CD8-positive, alpha-beta memory T cell (primary cell): ENCODE data around the gene EFCAB5. TPM values are rescaled to one million over a fixed set of nuclear protein-coding genes. Genes with fewer than 3 reads are reported as not detected.
"Not testable (repeated sequence)": the region's sequence is repeated elsewhere in the genome, so short reads cannot be mapped to it uniquely, and the experiment has no call there.

Source experiments
- CTCF ChIA-PET: fragments of 350-600 bp; sonication (Branson Sonifier 250); formaldehyde crosslinking; loops from one replicate; lab custom pipeline; 2021; ENCODE audit warnings: antibody characterized with exemption; lab: Charles Lee
- POLR2A ChIA-PET: fragments of 350-600 bp; sonication (Branson Sonifier 250); formaldehyde crosslinking; loops from one replicate; lab custom pipeline; 2021; ENCODE audit warnings: antibody characterized with exemption; lab: Charles Lee
- DNase-seq, 5 donors: peaks; one replicate each; pipeline versions ENCODE4 v3.0.0 to v3.0.0-alpha.2; 2020 to 2022; ENCODE audit warnings: mixed read lengths in 1 of 5
- H3K27ac ChIP-seq: one replicate; pipeline ENCODE4 v1.7.0; 2013; ENCODE audit warnings: low read depth, mild to moderate bottlenecking, low read length, moderate library complexity
- H3K27me3 ChIP-seq: 2 replicates; pipeline ENCODE4 v1.7.0; 2013; ENCODE audit warnings: low read length, mild to moderate bottlenecking; ENCODE audit not compliant: insufficient read depth, poor library complexity, severe bottlenecking
- H3K36me3 ChIP-seq: 2 replicates; pipeline ENCODE4 v1.7.0; 2013; ENCODE audit warnings: mild to moderate bottlenecking, low read length, moderate library complexity; ENCODE audit not compliant: insufficient read depth
- H3K4me1 ChIP-seq: 2 replicates; pipeline ENCODE4 v1.7.0; 2013; ENCODE audit warnings: mild to moderate bottlenecking, low read length, moderate library complexity; ENCODE audit not compliant: insufficient read depth
- H3K4me3 ChIP-seq: 2 replicates; pipeline ENCODE4 v1.7.0; 2013; ENCODE audit warnings: mild to moderate bottlenecking, low read length
- H3K9me3 ChIP-seq: 2 replicates; pipeline ENCODE4 v1.7.0; 2013; ENCODE audit warnings: mild to moderate bottlenecking, low read length
- H3K27ac Mint-ChIP-seq, 8 donors: one replicate each; pipeline ENCODE4 v1.8.0; 2020 to 2021; ENCODE audit warnings: mixed read lengths in 8 of 8, mild to moderate bottlenecking in 6 of 8, inconsistent platforms in 3 of 8, moderate library complexity in 3 of 8
- H3K27me3 Mint-ChIP-seq, 2 donors: one replicate each; pipeline ENCODE4 v1.8.0; 2020 to 2021; ENCODE audit warnings: mixed read lengths in 2 of 2, mild to moderate bottlenecking in 1 of 2, moderate library complexity in 1 of 2
- H3K36me3 Mint-ChIP-seq, 3 donors: one replicate each; pipeline ENCODE4 v1.8.0; 2020 to 2021; ENCODE audit warnings: mixed read lengths in 3 of 3, inconsistent platforms in 1 of 3, mild to moderate bottlenecking in 1 of 3
- H3K4me1 Mint-ChIP-seq, 3 donors: one replicate each; pipeline ENCODE4 v1.8.0; 2020 to 2021; ENCODE audit warnings: mixed read lengths in 3 of 3, inconsistent platforms in 1 of 3, mild to moderate bottlenecking in 1 of 3
- H3K4me3 Mint-ChIP-seq, 7 donors: one replicate each; pipeline ENCODE4 v1.8.0; 2020 to 2021; ENCODE audit warnings: mixed read lengths in 7 of 7, mild to moderate bottlenecking in 6 of 7, moderate library complexity in 4 of 7, inconsistent platforms in 2 of 7
- H3K9me3 Mint-ChIP-seq, 5 donors: one replicate each; pipeline ENCODE4 v1.8.0; 2020 to 2022; ENCODE audit warnings: mixed read lengths in 5 of 5, mild to moderate bottlenecking in 3 of 5, moderate library complexity in 2 of 5, inconsistent platforms in 1 of 5
- polyA plus RNA-seq: library from polyadenylated mRNA; unstranded; fragments of 300-500 nt; fragmentation: Illumina TruSeq; gene quantifications from one replicate; pipeline ENCODE4 v1.2.3, GENCODE V29; 2021
- total RNA-seq, 2 experiments: library from RNA; stranded (reverse); gene quantifications; one replicate each; pipeline ENCODE4 v1.2.3, GENCODE V29; 2021

The EFCAB5 gene
- total and polyA plus RNA-seq, 3 experiments from 2014 or later: 0.58 to 1.2 (median 0.84) TPM

DNA sequence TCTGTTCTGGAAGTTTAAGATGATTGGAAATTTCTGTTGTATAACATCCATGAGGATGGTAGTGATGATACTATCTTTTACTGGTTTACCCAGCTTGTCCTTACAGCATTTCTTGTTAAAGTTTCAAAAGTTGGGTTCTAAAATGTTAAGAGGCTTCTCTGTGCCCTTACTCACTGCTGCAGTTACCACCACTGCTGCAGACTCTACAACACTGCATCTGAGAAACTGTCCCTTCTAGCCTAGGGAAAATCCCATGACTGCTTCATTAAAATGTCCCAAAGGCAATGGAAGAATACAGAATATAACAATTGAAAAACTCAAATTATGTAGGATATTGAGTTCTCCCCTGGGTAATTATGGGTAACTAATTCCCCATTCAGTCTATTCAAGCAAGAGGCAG lies 171.4 kb downstream of the EFCAB5 start:
- H3K36me3 ChIP-seq: no peaks in the 10 kb centered on the region
- peaks cover 2 to 9% (median 4%) of the 10 kb centered on the region in 3 donors for H3K36me3 Mint-ChIP-seq
- no peak overlapping the region for H3K4me3 ChIP-seq
- H3K4me3 Mint-ChIP-seq: peak overlapping the region in 1 of 7 donors; percentile 77
- no peak overlapping the region for H3K27ac ChIP-seq
- DNase-seq: no peak
- ChIA-PET POLR2A (no interaction called here), CTCF (interaction anchor here (1.6 to 3.7 kb wide), 4 partner anchors 7 to 20 kb away, joined by 4 to 34 read pairs (median 8); no protein-coding TSS in a partner anchor)
- H3K27me3 ChIP-seq: no peaks in the 10 kb centered on the region
- peaks cover 5% of the 10 kb centered on the region for H3K4me1 ChIP-seq
- H3K9me3 ChIP-seq: no peaks in the 10 kb centered on the region
- peaks cover 14 to 19% (median 16%) of the 10 kb centered on the region in 3 donors for H3K4me1 Mint-ChIP-seq
- peaks cover 1 to 3% of the 10 kb centered on the region in 2 donors for H3K27me3 Mint-ChIP-seq
- no peaks in the 10 kb centered on the region for H3K9me3 Mint-ChIP-seq
- H3K27ac Mint-ChIP-seq: no peak overlapping the region

DNA sequence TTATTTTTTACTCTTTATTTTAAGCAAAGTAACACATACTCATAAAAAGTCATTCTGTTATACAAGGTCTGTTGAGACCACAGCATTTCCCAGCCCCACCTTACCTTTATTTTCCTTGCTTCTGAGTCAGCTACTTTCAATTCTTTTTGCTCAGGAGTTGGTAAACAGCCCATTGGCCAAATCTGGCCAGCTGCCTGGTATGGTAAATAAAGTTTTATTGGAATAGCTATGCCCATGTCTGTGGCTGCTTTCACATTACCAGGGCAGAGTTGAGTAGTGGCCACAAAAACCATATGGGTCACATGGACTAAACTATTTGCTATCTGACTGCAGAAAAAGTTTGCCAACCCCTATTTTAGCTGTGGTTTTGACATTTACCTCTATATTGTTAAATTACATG lies 171.8 kb downstream of the EFCAB5 start:
- no peaks in the 10 kb centered on the region for H3K9me3 ChIP-seq
- H3K36me3 ChIP-seq: no peaks in the 10 kb centered on the region
- H3K4me3 ChIP-seq: no peak overlapping the region
- Mint-ChIP-seq H3K27ac (no peak overlapping the region), H3K9me3 (no peaks in the 10 kb centered on the region), H3K27me3 (peaks cover 1 to 3% of the 10 kb centered on the region in 2 donors), H3K4me3 (no peak overlapping the region), H3K36me3 (peaks cover 2 to 9% (median 4%) of the 10 kb centered on the region in 3 donors), H3K4me1 (peaks cover 18 to 23% (median 20%) of the 10 kb centered on the region in 3 donors)
- H3K4me1 ChIP-seq: peaks cover 9% of the 10 kb centered on the region
- CTCF ChIA-PET: interaction anchor here (1.6 to 3.7 kb wide), 3 partner anchors 8 to 20 kb away, joined by 6 to 34 read pairs (median 9); no protein-coding TSS in a partner anchor
- no peak for DNase-seq
- no peak overlapping the region for H3K27ac ChIP-seq
- H3K27me3 ChIP-seq: no peaks in the 10 kb centered on the region
- POLR2A ChIA-PET: no interaction called here

DNA sequence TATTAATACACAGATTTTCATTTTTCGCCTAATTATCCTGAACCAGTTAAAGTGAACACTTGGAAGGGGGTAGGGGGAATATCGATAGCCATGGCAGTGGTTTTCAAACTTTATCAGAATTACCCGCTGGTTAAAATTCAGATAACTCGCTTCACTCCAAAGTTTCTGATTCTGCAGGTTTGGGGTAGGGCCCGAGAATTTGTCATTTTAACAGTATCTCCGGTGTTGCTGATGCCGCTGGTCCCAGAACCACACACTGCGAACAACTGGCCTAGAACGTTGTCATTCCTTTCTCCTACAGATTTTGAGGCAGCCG lies 174.9 kb downstream of the EFCAB5 start:
- Mint-ChIP-seq H3K9me3 (no peaks in the 10 kb centered on the region), H3K4me1 (peaks cover 38 to 48% (median 46%) of the 10 kb centered on the region in 3 donors), H3K27ac (peak overlapping the region; percentile 94 to 100 (median 98)), H3K36me3 (peaks cover 4 to 25% (median 8%) of the 10 kb centered on the region in 3 donors), H3K4me3 (peak overlapping the region; percentile 96 to 99 (median 98)), H3K27me3 (peaks cover 0 to 1% of the 10 kb centered on the region in 2 donors)
- H3K27me3 ChIP-seq: no peaks in the 10 kb centered on the region
- H3K27ac ChIP-seq: peak overlapping the region; percentile 99
- H3K36me3 ChIP-seq: no peaks in the 10 kb centered on the region
- H3K9me3 ChIP-seq: no peaks in the 10 kb centered on the region
- DNase-seq: no peak
- POLR2A ChIA-PET: interaction anchor here (0.6 kb wide), 1 partner anchor 1764 kb away, joined by 4 read pairs; no protein-coding TSS in a partner anchor
- CTCF ChIA-PET: interaction anchor here (3.7 kb wide), 1 partner anchor 11 kb away, joined by 34 read pairs; no protein-coding TSS in a partner anchor
- peaks cover 20% of the 10 kb centered on the region for H3K4me1 ChIP-seq
- peak overlapping the region; percentile 98 for H3K4me3 ChIP-seq

DNA sequence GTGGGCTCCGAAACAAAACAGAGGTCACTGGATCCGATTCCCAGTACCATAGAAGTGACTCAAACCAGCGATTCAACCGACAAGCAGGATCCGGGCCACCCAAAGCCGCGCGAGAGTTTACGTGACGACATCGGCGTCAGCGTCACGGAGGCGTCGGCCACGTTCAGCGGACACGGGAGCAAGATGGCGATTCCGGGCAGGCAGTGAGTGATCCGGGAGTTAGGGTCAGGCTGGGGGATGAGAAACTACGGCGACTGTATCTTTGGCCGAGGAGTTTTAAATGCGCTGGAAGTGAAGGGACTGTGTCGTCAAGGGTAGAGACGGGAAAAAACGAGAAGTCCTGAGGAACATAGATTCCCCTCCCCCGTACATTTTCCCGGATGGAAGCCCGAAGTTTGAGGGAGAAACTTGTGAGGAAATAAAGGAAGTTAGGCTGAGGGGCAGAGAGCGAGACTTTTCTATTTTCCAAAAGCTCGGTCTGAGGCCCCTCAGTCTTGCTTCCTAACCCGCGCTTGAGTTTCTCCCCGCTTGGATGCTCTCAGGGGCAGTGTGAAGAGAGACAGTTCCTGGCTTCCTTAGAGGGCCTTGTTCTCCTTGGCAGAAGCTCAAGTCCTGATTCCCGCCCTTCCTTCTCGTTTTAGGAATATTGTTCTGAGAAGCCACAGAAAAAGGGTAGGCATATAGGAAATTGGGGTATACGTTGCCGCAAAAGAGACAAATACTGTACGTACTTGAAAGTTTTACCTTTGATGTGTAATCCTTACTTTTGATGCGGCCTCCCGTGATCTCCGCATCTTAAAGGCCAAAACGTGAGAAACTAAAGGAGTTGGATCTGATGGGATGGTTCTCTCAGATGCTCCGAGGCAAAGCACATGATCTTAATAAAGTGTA lies 175.5 kb downstream of the EFCAB5 start, which contains the start of gene NSRP1:
NSRP1 (plus strand) TSS at position 156 of the 891 bp plus-strand sequence; CDS start at position 184, 28 bp downstream.
- peaks cover 41 to 53% (median 50%) of the 10 kb centered on the region in 3 donors for H3K4me1 Mint-ChIP-seq

DNA sequence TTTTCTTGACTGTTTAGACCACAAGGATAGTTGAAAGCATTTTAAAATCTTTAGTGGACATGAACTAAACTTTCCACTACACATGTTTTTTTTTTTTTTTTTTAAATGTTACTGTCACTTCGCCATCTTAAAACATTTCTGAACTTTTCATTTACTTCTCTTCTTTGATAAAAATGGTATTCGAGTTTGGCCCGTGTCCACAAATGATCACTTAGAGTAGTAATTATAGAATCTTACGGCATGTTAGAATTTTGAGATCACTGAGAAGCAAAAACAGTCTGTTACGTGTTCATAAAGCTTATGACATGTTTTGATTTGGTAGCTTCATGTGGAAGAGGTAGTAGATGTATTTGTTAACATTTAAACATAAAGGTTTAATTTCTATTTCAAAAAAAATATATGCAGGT lies 176.2 kb downstream of the EFCAB5 start:
- peak overlapping the region; percentile 96 to 99 (median 98) for H3K4me3 Mint-ChIP-seq
- H3K27ac Mint-ChIP-seq: peak overlapping the region; percentile 94 to 100 (median 98)
- peaks cover 45 to 57% (median 57%) of the 10 kb centered on the region in 3 donors for H3K4me1 Mint-ChIP-seq
- H3K9me3 ChIP-seq: no peaks in the 10 kb centered on the region
- peak overlapping the region; percentile 98 for H3K4me3 ChIP-seq
- no peaks in the 10 kb centered on the region for H3K27me3 ChIP-seq
- ChIA-PET POLR2A (interaction anchor here (0.5 to 1.0 kb wide), 4 partner anchors 11 to 465 kb away, joined by 3 to 7 read pairs (median 6); no protein-coding TSS in a partner anchor), CTCF (interaction anchor here (0.7 to 3.0 kb wide), 3 partner anchors 13 to 223 kb away, joined by 4 to 24 read pairs (median 7); no protein-coding TSS in a partner anchor)
- H3K27ac ChIP-seq: peak overlapping the region; percentile 99
- peaks cover 20% of the 10 kb centered on the region for H3K4me1 ChIP-seq
- DNase-seq: no peak
- no peaks in the 10 kb centered on the region for H3K9me3 Mint-ChIP-seq
- H3K36me3 ChIP-seq: no peaks in the 10 kb centered on the region
- H3K36me3 Mint-ChIP-seq: peaks cover 4 to 33% (median 9%) of the 10 kb centered on the region in 3 donors
- H3K27me3 Mint-ChIP-seq: peaks cover 0 to 1% of the 10 kb centered on the region in 2 donors

More for the DNA sequence above, 175.5 kb downstream of the EFCAB5 start, which contains the start of gene NSRP1:
- no peaks in the 10 kb centered on the region for H3K36me3 ChIP-seq
- Mint-ChIP-seq H3K27me3 (peaks cover 0 to 1% of the 10 kb centered on the region in 2 donors), H3K27ac (peak within 1 kb of the TSS; percentile 94 to 100 (median 98)), H3K36me3 (peaks cover 4 to 28% (median 9%) of the 10 kb centered on the region in 3 donors), H3K9me3 (no peaks in the 10 kb centered on the region), H3K4me3 (peak within 1 kb of the TSS; percentile 96 to 99 (median 98))
- peak within 1 kb of the TSS; percentile 98 for H3K4me3 ChIP-seq
- no peaks in the 10 kb centered on the region for H3K9me3 ChIP-seq
- peak; percentile 85 to 94 (median 87) for DNase-seq
- ChIA-PET POLR2A (interaction anchor here (0.5 to 0.6 kb wide), 4 partner anchors 164 to 1765 kb away, joined by 3 to 7 read pairs (median 4); no protein-coding TSS in a partner anchor), CTCF (interaction anchor here (3.0 kb wide), 1 partner anchor 12 kb away, joined by 24 read pairs; no protein-coding TSS in a partner anchor)
- no peaks in the 10 kb centered on the region for H3K27me3 ChIP-seq
- peak within 1 kb of the TSS; percentile 99 for H3K27ac ChIP-seq
- peaks cover 20% of the 10 kb centered on the region for H3K4me1 ChIP-seq

DNA sequence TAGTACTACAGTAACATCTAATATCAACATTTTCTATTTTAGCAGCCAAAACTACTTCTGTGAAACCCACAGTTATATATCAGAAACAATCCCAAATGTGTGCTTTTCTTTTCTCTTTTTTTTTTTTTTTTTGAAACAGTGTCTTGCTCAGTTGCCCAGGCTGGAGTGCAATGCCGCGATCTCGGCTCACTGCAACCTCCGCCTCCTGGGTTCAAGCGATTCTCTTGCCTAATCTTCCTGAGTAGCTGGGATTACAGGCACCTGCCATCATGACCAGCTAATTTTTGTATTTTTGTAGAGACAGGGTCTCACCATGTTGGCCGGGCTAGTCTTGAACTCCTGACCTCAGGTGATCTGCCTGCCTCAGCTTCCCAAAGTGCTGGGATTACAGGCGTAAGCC lies 177.2 kb downstream of the EFCAB5 start:
- Mint-ChIP-seq H3K4me3 (peak overlapping the region in 5 of 7 donors; percentile 58 to 98 (median 96)), H3K36me3 (peaks cover 4 to 35% (median 9%) of the 10 kb centered on the region in 3 donors), H3K4me1 (peaks cover 48 to 66% (median 61%) of the 10 kb centered on the region in 3 donors), H3K27ac (peak overlapping the region in 7 of 8 donors; percentile 74 to 100 (median 98))
- not testable (repeated sequence) for H3K9me3 Mint-ChIP-seq, H3K9me3 ChIP-seq, H3K4me3 ChIP-seq, H3K27me3 ChIP-seq, H3K27me3 Mint-ChIP-seq, H3K27ac ChIP-seq, H3K36me3 ChIP-seq, DNase-seq
- peaks cover 20% of the 10 kb centered on the region for H3K4me1 ChIP-seq
- CTCF ChIA-PET: interaction anchor here (2.1 to 3.0 kb wide), 2 partner anchors 14 to 222 kb away, joined by 7 to 24 read pairs; no protein-coding TSS in a partner anchor
- POLR2A ChIA-PET: interaction anchor here (1.0 kb wide), 1 partner anchor 212 kb away, joined by 5 read pairs; no protein-coding TSS in a partner anchor

DNA sequence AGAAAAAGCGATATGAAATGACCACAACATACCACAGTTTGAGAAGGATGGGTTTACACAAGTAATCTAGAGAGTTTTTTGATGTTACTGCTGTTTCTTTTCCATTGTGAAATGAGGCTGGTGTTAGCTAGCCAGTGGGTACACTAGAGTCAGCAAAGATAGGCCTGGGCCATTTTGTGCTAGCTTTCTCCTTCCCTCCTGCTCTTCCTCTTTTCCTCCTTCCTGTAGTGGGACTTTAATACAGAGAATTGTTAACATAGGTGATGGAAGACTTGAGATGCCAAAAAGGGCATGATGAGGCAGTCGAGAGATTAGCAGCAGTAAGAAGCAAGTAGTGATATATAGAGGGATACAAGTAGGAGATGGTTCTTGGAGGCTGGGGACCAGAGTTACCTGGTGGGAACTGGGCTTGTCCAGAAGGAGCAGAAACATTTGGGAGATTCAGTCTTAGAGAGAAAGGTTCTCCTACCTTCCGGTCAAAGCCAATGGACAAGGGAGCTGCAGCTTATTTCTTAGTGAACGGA lies 182.9 kb downstream of the EFCAB5 start:
- POLR2A ChIA-PET: no interaction called here
- H3K4me1 ChIP-seq: peaks cover 7% of the 10 kb centered on the region
- H3K36me3 ChIP-seq: no peaks in the 10 kb centered on the region
- DNase-seq: no peak
- no peak overlapping the region for H3K4me3 ChIP-seq
- Mint-ChIP-seq H3K4me1 (peaks cover 37 to 59% (median 56%) of the 10 kb centered on the region in 3 donors), H3K9me3 (no peaks in the 10 kb centered on the region), H3K27me3 (peaks cover 0 to 1% of the 10 kb centered on the region in 2 donors), H3K4me3 (no peak overlapping the region), H3K27ac (peak overlapping the region in 5 of 8 donors; percentile 0 to 86 (median 32)), H3K36me3 (peaks cover 0 to 44% (median 7%) of the 10 kb centered on the region in 3 donors)
- H3K27ac ChIP-seq: no peak overlapping the region
- CTCF ChIA-PET: interaction anchor here (1.0 to 4.2 kb wide), 21 partner anchors 13 to 352 kb away, joined by 3 to 31 read pairs (median 5); partner anchors contain the start of genes BLMH and GOSR1
- H3K27me3 ChIP-seq: no peaks in the 10 kb centered on the region
- no peaks in the 10 kb centered on the region for H3K9me3 ChIP-seq
